A673 (cell line): ENCODE results near the gene VAMP2. TPM values are rescaled to one million over a fixed set of nuclear protein-coding genes. Genes with fewer than 3 reads are reported as not detected.

Experiments used
- BruUV-seq: library from RNA; stranded (reverse); fragments of 400-500 nt; replicated peaks from 2 replicates; lab custom pipeline; 2021; lab: Mats Ljungman, UMichigan
- CTCF ChIA-PET: fragments of 300-600 bp; sonication (Branson Sonifier 250); formaldehyde crosslinking; loops from one replicate; lab custom pipeline; 2022; ENCODE audit warnings: antibody characterized with exemption; lab: Charles Lee
- POLR2A ChIA-PET: fragments of 300-600 bp; sonication (Branson Sonifier 250); formaldehyde crosslinking; loops from one replicate; lab custom pipeline; 2022; ENCODE audit warnings: antibody characterized with exemption; ENCODE audit not compliant: low non-redundant PET; lab: Charles Lee
- DNase-seq: peaks from one replicate; pipeline ENCODE4 v3.0.0-alpha.2; 2015; ENCODE audit warnings: low spot score
- H3K27ac ChIP-seq: fragments of 200-600 bp; sonication (generic); 2 replicates; pipeline ENCODE4 v1.5.1; 2016; ENCODE audit warnings: mixed run types, low read depth, mild to moderate bottlenecking, mixed read lengths, antibody characterized with exemption, low read length; ENCODE audit not compliant: poor library complexity, severe bottlenecking
- H3K27me3 ChIP-seq: fragments of 200-600 bp; sonication (generic); replicated peaks from 2 replicates; pipeline ENCODE4 v1.6.1; 2017; ENCODE audit warnings: mixed run types, low read depth, mild to moderate bottlenecking, mixed read lengths, antibody characterized with exemption, low read length; ENCODE audit not compliant: insufficient read depth, poor library complexity
- H3K36me3 ChIP-seq: fragments of 200-600 bp; sonication (generic); 2 replicates; pipeline ENCODE4 v1.6.1; 2016; ENCODE audit warnings: mixed run types, mild to moderate bottlenecking, mixed read lengths, antibody characterized with exemption, low read length; ENCODE audit not compliant: insufficient read depth, poor library complexity, severe bottlenecking
- H3K4me1 ChIP-seq: fragments of 200-600 bp; sonication (generic); 2 replicates; pipeline ENCODE4 v1.6.1; 2017; ENCODE audit warnings: mixed run types, mild to moderate bottlenecking, mixed read lengths, antibody characterized with exemption, low read length; ENCODE audit not compliant: insufficient read depth, poor library complexity, severe bottlenecking
- H3K4me3 ChIP-seq: fragments of 200-600 bp; sonication (generic); 2 replicates; pipeline ENCODE4 v1.5.1; 2016; ENCODE audit warnings: low read depth, mixed run types, mild to moderate bottlenecking, mixed read lengths, low read length; ENCODE audit not compliant: poor library complexity, severe bottlenecking
- H3K9me3 ChIP-seq: fragments of 200-600 bp; sonication (generic); 2 replicates; pipeline ENCODE4 v1.6.1; 2016; ENCODE audit warnings: mixed run types, low read depth, mild to moderate bottlenecking, mixed read lengths, antibody characterized with exemption, low read length; ENCODE audit not compliant: poor library complexity, severe bottlenecking
- EZH2 ChIP-seq: fragments of 200-600 bp; sonication (generic); IDR thresholded peaks from 2 replicates; pipeline ENCODE4 v1.6.1; 2017; ENCODE audit warnings: borderline replicate concordance, low read depth, mild to moderate bottlenecking, mixed read lengths, antibody characterized with exemption, low read length; ENCODE audit not compliant: poor library complexity, severe bottlenecking
- intact Hi-C: fragments of 100-400 bp; cut with micrococcal nuclease; formaldehyde crosslinking; loops from one replicate; pipeline ENCODE4 v1.10.0; 2022; ENCODE audit not compliant: unreplicated experiment
- total RNA-seq: library from RNA; stranded (reverse); gene quantifications from 2 replicates; pipeline ENCODE4 v1.2.3, GENCODE V29; 2021
- TF ChIP-seq, protein P1 (sequence below): fragments of 300-800, 200-600 bp; sonication (generic); conservative IDR thresholded peaks from 2 replicates; pipeline ENCODE4 v1.5.1; 2017; ENCODE audit warnings: low read depth, mild to moderate bottlenecking, antibody characterized with exemption, low read length, moderate library complexity, mixed read lengths

Gene VAMP2
- total RNA-seq, 1 experiment from 2014 or later: 41.3 TPM

DNA sequence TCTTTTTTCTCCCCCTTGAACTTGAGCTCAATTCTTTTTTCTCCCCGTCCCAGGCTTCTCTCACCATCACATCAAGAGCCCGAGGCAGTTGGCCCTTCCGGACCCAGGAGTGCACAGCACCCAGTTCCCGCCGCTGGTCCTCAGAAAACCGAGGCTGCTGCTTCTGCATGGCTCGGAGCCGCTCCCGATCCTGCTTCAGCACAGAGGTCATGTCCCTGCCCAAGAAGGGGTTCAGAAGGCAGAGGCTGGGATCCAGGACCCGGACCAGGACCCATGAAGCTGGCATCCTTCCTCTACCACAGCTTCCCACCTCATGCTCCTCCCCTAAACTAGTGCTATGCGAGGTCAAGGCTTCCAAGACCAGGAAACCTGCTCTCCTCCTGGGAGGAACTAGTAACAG, 21.0 kb downstream of the VAMP2 start:
- no peaks in the 10 kb centered on the region for H3K9me3 ChIP-seq
- no peak for DNase-seq
- ChIA-PET POLR2A (no interaction called here), CTCF (no interaction called here)
- no TSS peak for BruUV-seq
- H3K4me1 ChIP-seq: no peaks in the 10 kb centered on the region
- H3K27ac ChIP-seq: no peak overlapping the region
- no peak overlapping the region for H3K4me3 ChIP-seq
- H3K27me3 ChIP-seq: no peaks in the 10 kb centered on the region
- no peak for TF ChIP-seq EZH2
- TF ChIP-seq, protein P1, sequence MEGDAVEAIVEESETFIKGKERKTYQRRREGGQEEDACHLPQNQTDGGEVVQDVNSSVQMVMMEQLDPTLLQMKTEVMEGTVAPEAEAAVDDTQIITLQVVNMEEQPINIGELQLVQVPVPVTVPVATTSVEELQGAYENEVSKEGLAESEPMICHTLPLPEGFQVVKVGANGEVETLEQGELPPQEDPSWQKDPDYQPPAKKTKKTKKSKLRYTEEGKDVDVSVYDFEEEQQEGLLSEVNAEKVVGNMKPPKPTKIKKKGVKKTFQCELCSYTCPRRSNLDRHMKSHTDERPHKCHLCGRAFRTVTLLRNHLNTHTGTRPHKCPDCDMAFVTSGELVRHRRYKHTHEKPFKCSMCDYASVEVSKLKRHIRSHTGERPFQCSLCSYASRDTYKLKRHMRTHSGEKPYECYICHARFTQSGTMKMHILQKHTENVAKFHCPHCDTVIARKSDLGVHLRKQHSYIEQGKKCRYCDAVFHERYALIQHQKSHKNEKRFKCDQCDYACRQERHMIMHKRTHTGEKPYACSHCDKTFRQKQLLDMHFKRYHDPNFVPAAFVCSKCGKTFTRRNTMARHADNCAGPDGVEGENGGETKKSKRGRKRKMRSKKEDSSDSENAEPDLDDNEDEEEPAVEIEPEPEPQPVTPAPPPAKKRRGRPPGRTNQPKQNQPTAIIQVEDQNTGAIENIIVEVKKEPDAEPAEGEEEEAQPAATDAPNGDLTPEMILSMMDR: no peak
- intact Hi-C loops: no loop called here
- peaks cover 51% of the 10 kb centered on the region for H3K36me3 ChIP-seq

GRCh38 chr17:8141045-8141444, 21.7 kb downstream of the VAMP2 start:
- ChIA-PET POLR2A (no interaction called here), CTCF (no interaction called here)
- Histone ChIP-seq H3K27ac (no peak overlapping the region), H3K9me3 (no peaks in the 10 kb centered on the region), H3K36me3 (peaks cover 44% of the 10 kb centered on the region), H3K27me3 (no peaks in the 10 kb centered on the region), H3K4me3 (no peak overlapping the region), H3K4me1 (no peaks in the 10 kb centered on the region)
- intact Hi-C loops: no loop called here
- no peak for DNase-seq
- no TSS peak for BruUV-seq
- TF ChIP-seq, protein P1: no peak
- TF ChIP-seq EZH2: no peak

DNA sequence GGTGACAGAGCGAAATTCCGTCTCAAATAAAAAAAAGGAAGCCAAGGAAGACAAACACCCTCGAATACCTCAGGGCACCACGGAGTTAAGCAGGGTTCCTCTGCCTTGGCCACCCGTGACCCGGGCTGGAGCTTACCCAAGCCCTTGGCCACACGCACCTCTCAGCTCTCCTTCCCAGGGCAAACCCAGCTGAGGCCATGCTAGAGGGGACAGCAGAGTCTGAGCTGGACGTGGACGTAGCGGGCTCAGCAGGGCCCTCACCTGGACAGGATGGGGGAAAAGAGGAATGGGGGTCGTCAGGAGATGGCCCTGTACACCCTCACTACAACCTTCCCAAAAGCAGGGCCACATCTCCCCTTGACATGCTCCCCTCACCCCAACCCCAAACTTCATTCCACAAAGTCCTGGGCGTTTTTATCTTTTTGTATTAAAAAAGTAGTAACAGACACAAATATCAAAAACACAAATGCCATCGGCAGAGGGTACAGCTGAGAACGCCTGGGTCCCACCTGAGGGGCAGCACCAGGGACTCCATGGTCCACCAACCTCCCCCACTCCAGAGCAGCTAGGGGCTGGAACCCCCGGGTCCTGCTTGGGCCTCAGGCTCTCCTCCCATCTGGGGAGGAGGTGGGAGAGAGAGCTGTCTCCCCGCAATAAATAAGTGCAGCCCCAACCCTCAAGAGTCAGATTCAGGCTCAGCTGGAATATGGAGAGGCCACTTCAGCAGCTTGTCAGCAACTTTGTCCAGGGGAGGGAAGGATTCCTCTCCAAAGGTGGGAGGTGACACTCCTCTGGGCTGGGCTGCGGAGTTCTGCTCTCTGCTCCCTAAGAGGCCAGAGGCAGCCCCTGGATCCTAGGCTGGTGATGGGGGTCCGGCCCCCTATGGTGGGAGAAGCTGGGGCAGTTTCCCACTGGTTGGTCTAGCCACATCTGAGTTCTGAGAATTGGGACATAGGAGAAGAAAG, 22.4 kb downstream of the VAMP2 start:
- BruUV-seq: no TSS peak
- POLR2A ChIA-PET: no interaction called here
- TF ChIP-seq, protein P1: no peak
- no peak for TF ChIP-seq EZH2
- no peaks in the 10 kb centered on the region for H3K27me3 ChIP-seq
- intact Hi-C loops: no loop called here
- H3K9me3 ChIP-seq: no peaks in the 10 kb centered on the region
- DNase-seq: no peak
- H3K4me3 ChIP-seq: no peak overlapping the region
- no peaks in the 10 kb centered on the region for H3K4me1 ChIP-seq
- peaks cover 38% of the 10 kb centered on the region for H3K36me3 ChIP-seq
- H3K27ac ChIP-seq: no peak overlapping the region
- CTCF ChIA-PET: no interaction called here
